ENCODE measurements around the gene UTRN. TPM values are rescaled to one million over a fixed set of nuclear protein-coding genes. Genes with fewer than 3 reads are reported as not detected.

The UTRN gene
- total RNA-seq, 1 donor from 2014 or later: 199 TPM

DNA sequence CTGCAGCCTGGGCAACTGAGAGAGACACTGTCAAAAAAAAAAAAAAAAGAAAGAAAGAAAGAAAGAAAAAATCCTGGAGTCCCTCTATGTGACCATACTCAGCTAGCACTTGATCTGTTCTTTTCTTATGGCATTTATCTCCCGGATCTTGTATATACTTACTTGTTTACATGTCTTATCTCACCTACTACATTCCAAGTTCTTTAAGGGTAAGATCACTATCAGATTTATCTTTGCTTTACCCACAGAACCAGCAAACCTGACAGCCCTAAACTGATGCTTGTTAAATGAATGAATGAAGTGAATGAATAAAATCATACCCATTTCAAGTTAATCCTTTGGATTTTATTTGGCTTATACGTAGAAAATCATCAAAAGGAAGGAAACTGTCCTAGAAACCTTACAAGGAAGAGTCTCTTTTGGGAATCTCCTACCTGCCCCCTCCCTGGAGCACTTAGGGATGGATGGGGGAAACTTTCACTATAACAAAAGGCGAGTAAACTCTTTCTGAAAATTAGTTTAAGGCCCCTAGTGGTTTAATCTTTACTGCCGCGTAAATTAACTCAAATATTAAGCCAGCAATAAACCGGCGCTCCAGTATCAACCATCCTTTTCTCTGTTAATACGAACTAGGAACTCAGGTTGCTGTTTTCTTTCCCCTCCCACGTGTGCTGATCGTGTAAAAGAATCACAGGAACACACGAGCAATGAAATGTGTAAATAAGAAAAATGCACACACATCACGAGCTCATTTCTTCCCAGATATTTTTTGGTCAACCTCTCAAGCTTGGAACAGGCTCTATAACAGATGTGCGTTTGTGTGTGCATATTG lies 1.3 kb upstream of the UTRN start:
- peak; percentile 73 for DNase-seq

DNA sequence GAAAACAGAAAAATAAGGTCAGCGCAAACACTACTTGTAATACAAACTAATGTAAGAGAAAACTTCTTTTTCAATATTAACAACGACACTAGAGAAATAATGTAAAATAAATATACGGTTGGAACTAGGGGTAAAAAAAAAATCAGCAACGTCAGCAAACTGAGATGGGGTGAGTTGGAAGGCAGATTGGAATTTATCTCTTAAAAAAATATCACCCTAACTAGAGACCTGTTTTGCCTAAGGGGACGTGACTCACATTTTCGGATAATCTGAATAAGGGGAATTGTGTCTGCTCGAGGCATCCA lies 705 bp upstream of the UTRN start:
- DNase-seq: peak; percentile 73

GRCh38 chr6:144285548-144285797 lies 338 bp downstream of the UTRN start:
- no peak for DNase-seq

DNA sequence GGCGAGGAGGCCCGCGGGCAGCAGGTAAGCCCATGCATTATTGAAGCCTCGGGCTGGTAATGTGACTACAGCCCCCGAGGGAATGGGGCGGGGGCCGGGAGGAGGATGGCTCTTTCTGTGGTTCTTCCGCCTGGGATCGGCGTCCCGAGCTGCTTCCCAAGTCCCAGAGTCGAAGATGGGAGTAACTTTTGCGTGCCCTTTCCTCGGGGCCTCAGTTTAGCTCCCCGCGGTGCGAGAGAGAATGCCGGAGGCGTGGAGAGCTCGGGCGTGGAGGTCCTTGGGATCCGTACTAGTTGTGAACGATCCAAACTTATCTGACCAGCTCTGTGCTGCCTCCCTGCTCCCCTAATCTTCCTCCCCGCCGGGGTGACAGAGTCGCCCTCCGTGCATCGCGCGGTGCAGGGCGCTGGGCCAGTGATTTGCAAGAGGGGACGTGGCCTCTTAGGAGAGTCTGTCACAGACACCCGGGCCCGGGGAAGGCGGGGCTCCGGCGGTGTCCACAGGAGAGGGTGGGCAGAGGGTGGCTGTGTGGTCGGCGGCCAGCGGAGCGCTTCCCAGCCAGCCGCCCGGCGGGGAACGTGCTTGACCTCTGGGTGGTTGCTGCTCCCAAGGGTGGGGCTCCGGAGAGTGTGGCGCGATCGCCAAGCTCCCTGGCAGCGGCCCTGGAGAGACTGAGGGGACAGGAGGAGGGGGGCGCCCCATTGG lies 815 bp downstream of the UTRN start:
- peak; percentile 20 for DNase-seq

DNA sequence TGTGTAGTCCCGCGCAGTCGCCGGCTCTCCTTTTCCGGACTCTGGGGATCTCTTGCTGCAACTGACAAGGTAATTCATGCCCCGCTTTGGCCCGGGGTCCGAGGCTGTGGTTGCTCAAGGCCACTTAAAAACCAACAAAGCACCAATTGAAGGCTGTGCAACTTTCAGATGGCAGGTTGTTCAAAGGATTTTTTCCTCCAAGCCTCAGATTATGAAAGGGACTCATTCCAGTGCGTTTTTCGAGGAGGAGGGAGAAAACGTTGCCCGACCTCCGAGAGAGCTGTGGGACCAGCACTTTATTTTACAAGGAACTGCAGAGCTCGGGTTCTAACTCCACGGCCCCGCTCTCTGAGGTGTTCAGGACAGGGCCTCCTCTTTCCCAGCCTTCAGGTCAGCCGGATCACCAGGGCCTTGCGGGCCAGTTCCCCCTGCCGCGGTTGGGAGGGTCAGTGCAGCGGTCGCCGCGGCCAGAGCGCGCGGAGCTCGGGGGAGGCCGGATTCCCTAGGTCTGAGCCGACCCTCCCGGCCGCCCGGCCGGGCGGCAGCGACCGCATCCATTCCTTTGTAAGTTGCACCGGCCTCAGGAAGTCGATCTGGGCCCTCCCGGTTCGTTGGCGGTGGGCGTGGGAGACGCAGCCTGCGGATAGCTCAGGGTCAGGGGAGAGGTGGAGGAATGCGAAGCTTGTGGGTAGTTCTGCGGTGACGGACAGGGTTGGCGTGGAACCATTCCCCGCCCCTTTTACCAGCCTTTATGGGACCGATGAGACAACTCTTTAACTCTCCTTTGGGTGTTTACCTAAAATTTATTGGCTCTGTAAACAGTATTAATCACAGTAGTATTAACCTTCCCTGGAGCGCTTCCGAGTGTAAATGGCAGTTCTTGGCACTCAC lies 1.6 kb downstream of the UTRN start:
- DNase-seq: peak; percentile 13

GRCh38 chr6:144289006-144289405 lies 3.9 kb downstream of the UTRN start:
- DNase-seq: no peak

GRCh38 chr6:144292372-144292771 lies 7.2 kb downstream of the UTRN start:
- no peak for DNase-seq

GRCh38 chr6:144294016-144294415 lies 8.9 kb downstream of the UTRN start:
- DNase-seq: no peak

- no peak for DNase-seq
Measured at GRCh38 chr6:144295211-144295610, 10.1 kb downstream of the UTRN start.

- no peak for DNase-seq
Measured at GRCh38 chr6:144295981-144296767, 11.0 kb downstream of the UTRN start.

GRCh38 chr6:144296973-144297372 lies 11.8 kb downstream of the UTRN start:
- no peak for DNase-seq

- no peak for DNase-seq
Measured at GRCh38 chr6:144297511-144298100, 12.5 kb downstream of the UTRN start.

GRCh38 chr6:144298194-144298593 lies 13.1 kb downstream of the UTRN start:
- no peak for DNase-seq

GRCh38 chr6:144298916-144299315 lies 13.8 kb downstream of the UTRN start:
- no peak for DNase-seq

DNA sequence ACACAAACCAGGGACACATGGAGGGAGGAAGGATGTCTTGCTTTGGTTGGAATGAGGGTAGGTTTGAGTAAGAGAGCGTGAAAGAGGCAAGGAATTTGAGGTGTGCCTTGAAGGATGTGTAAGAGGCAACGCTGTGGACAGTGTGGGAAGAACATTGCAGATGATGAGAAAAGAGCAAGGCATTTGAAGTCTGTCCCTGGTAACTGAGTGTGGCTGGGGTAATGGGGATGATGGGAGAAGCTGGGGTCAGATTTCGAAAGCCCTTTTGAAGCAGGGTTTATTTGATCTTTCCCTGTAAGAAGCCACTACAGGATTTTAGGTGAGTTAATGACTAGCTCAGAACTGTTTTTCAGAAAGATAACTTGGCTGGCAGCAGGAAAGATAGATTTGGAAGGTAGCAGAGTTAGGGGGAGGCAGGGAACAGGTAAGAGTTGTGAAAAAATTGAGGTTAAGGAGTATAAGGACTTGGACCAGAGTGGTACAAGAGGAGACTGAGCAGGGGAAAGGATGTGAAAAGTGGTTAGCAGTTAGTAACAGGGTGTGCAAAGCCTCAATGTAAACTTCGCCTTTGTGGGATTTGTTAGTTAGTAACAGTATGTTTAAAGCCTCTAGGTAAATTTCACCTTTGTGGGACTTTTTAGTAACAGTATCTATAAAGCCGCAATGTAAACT lies 17.7 kb downstream of the UTRN start:
- DNase-seq: no peak

DNA sequence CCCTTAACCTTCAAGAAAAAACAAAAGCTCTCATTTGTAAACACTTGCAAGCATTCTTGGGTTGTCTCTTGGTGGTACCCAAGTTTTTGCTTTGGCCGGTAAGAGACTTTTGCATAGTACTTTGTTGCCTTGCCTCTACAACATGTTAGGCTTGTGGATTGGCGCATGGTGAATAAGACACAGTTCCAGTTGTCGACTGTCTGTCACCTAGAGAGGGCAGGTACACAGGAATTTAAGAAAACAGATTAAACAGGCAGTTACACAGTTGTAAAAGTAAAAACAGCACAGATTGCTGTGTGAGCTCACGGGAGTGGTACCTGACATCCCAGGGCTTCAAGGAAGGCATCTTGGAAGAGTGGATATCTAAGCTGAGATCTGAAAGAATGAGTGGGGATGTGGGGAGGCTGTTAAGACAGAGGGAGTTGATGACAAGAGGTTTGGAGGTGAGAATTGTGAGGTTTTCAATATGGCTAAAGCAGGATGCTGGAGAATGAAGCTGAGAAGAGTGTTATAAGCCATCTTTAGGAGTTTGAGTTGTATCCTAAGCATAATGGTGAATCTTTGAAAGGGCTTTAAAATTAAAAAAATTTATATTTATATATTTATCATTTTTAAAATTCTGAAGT lies 19.2 kb downstream of the UTRN start:
- no peak for DNase-seq

- DNase-seq: no peak
Measured at GRCh38 chr6:144305567-144305966, 20.4 kb downstream of the UTRN start.

DNA sequence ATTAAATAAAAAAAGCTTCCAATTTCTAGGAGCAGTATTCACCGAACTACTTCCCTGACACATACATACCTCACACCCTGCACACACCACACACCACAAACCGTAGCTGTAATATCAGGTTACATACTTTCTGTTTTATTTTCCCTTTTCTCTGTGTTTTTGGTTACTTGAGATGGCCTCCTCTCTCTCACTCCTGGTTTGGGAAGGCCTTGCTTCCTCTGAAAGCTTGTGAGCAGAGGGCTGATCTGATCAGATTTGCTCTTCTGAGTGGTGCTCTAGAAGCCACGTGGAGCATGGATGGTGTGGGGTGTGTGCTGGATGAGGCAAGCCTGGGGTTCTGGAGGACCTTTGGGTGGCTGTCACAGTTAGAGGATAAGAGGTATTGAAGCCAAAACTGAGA lies 20.9 kb downstream of the UTRN start:
- DNase-seq: no peak

DNA sequence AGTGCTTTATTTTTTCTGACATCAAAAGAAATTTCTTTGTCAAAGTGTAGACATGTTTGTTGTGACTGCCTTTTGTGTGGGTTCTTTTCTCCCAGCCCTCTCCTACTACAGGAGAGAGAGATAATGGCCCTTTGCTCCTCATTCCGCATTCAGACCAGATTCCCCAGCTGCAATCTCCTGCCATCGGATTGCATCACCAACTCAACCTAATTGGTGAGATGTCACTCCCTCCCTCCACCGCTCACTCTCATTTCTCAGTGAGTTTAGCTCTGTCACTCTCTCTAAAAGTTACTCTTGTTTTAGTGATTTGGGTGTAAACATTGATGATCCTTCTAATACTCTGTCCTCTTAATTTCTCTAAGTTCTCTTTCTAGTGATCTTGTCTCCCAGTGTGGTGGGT lies 22.7 kb downstream of the UTRN start:
- DNase-seq: no peak

GRCh38 chr6:144310765-144311164 lies 25.6 kb downstream of the UTRN start:
- DNase-seq: no peak

GRCh38 chr6:144311361-144311760 lies 26.2 kb downstream of the UTRN start:
- no peak for DNase-seq

Data from skin of body (tissue), 2 donors.